ENCODE results near the gene SLC35D2. TPM values are rescaled to one million over a fixed set of nuclear protein-coding genes. Genes with fewer than 3 reads are reported as not detected.

The SLC35D2 gene
- total RNA-seq, result 18.7 and 20.2 TPM in 2 replicates

DNA sequence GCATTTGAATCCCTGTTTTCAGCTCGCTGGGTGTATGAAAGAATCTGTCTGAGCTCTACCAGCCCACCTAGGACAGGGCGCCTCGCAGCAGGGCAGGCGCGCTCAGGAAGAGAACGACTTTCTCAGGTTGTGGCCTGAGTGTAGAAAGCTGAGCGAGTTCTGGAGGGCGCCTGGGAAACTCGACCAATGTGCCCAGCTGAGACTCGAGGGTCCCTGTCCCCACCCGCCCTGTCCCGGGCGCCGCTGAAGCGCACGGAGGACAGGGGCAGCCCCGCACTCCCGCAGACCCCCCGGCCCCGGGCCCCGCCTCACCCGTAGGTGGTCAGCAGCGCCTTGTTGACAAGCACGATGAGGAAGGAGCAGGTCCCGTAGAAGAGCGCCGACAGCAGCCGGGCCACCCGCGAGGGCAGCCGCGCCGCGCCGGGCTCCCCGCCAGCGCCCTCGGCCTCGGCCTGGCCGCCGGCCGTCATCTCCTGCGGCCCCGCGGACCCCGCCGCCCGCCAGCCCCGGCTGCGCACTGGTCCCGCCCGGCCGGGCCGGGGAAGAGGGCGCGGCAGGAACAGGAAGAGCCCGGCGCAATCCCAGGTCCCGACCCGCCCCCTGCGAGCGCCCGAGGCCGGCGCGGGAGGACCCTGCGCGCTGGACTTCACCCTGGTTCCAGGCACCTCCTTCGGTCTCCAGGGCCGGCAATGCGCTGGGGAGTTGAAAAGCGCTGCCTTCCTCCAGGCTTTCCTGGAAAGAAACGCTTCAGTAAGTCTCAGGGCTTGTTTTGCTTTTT is at the start of gene SLC35D2:
Gene SLC35D2, minus strand, starts transcription at position 547 of the 778 bp plus-strand sequence. Its CDS starts 77 bp downstream, at position 470.

DNA sequence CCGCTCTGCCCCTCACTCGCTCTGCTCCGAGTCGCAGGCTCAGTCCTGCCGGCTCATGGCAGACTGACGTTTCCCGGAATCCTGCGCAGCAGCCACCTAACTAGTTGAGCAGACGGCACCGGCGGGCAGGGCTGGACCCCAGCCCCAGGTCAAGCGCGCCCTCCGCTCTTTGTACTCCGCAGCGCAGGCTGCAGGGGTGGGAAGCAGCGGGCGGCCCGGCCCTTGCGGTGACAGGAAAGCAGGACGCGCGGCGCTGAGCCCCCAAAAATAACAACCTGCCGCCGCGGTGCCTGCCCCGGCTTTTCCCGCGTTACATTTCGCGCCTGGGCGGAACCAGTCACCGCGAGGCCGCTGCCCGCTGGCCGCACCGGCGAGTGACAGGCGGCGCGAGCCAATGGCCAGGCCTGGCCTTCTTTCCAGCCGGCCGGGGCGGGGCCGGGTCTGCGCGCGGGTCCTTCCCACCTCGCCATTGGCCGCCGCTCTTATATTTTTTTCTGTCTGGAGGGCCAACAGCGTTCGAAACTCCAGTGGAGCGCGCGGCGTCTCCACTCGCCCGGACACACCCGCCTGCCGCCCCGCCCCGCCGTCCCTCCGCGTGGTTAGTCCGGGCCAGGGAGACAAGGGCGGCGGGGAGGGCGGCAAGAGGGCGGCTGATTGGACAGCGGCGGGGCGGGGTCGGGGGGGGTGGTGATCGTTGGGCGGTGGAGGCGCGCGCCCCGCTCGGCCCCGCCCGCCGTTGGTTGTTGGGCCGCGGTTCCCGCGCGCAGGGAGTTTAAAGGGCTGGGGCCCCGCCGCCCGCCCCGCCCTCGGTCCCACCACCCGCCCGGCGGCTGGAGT is 34.8 kb upstream of the SLC35D2 start, which contains the start of gene ZNF367:
Gene ZNF367, minus strand, starts transcription at position 288 of the 837 bp plus-strand sequence. CDS start 338 bp downstream, outside the sequence.

DNA sequence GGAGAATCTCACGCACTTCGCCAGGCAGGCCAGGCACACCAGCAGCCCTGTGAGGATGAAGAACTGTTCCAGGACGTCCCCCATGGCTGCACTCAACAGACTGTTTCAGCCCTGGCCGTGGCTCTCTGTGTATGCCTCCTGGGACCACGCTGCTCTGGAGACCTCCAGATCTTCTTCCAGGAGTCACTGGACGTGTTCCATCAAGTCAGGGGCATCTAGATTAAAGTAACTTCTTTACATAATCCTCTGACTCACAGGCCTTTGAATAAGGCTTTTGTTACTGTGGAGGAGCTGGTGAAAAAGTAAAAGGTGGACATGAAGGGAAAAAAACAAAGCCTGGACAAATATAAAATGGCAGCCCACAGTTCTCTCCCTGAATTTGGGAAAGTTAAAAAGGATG is 81.5 kb downstream of the SLC35D2 start, which contains the start of gene HSD17B3:
Gene HSD17B3, minus strand, starts transcription at position 156 of the 400 bp plus-strand sequence. Its CDS starts 72 bp downstream, at position 84.

Other genes with a start within 250 kb of the SLC35D2 start
- gene HSD17B3, start 81.5 kb downstream of the SLC35D2 start, total RNA-seq, result not detected in 2 replicates
- 1.2 and 2.3 TPM in 2 replicates for gene ZNF367, start 34.7 kb upstream of the SLC35D2 start, total RNA-seq
- 11.0 and 19.5 TPM in 2 replicates for gene HABP4, start 66.5 kb upstream of the SLC35D2 start, total RNA-seq
- 12.2 and 17.0 TPM in 2 replicates for gene CDC14B, start 236.1 kb upstream of the SLC35D2 start, total RNA-seq